B cell (primary cell): ENCODE data around the gene ATIC. TPM values are rescaled to one million over a fixed set of nuclear protein-coding genes. Genes with fewer than 3 reads are reported as not detected.

Experiments
- ATAC-seq: fragments of 200-7000 bp; cut with Tn5 transposase; one replicate; pipeline ENCODE4 v1.10.0; 2021; ENCODE audit warnings: low read depth, mild to moderate bottlenecking, moderate number of reproducible peaks, moderate library complexity
- CTCF ChIA-PET: fragments of 350-600 bp; sonication (Branson Sonifier 250); formaldehyde crosslinking; loops from one replicate; lab custom pipeline; 2021; ENCODE audit warnings: antibody characterized with exemption, inconsistent platforms; lab: Charles Lee
- POLR2A ChIA-PET: fragments of 350-600 bp; sonication (Branson Sonifier 250); formaldehyde crosslinking; loops from one replicate; lab custom pipeline; 2021; ENCODE audit warnings: antibody characterized with exemption; lab: Charles Lee
- DNase-seq: peaks from one replicate; pipeline ENCODE4 v3.0.0; 2013
- H2AFZ ChIP-seq: 2 replicates; pipeline ENCODE4 v1.6.1; 2012; ENCODE audit warnings: mild to moderate bottlenecking, low read depth, low read length; ENCODE audit not compliant: insufficient read depth, poor library complexity, severe bottlenecking
- H3K27ac ChIP-seq, 2 donors: 1 replicate in 1 of 2; 2 replicates in 1 of 2; pipeline ENCODE4 v1.5.1; 2012 to 2013; ENCODE audit warnings: low read length in 2 of 2, mild to moderate bottlenecking in 2 of 2, moderate library complexity in 1 of 2
- H3K27me3 ChIP-seq, 4 experiments: fragments of 200-600 bp in 1 of 4; sonication (generic) in 1 of 4; replicated peaks in 1 of 4; 1 replicate in 2 of 4; 2 replicates in 2 of 4; pipeline versions ENCODE4 v1.6.1 to v1.7.0; 2013 to 2016; ENCODE audit warnings: low read length in 3 of 4, mild to moderate bottlenecking in 2 of 4, mixed read lengths in 1 of 4, moderate library complexity in 1 of 4; ENCODE audit not compliant: insufficient read depth in 4 of 4, control insufficient read depth in 3 of 4; ENCODE audit errors: control extremely low read depth in 1 of 4
- H3K36me3 ChIP-seq, 2 experiments: replicated peaks in 1 of 2; 1 replicate in 1 of 2; 2 replicates in 1 of 2; pipeline versions ENCODE4 v1.6.1 to v1.7.1; 2013; ENCODE audit warnings: low read length in 1 of 2; ENCODE audit not compliant: insufficient read depth in 2 of 2, control insufficient read depth in 1 of 2; ENCODE audit errors: control extremely low read depth in 1 of 2, extremely low read depth in 1 of 2
- H3K4me1 ChIP-seq, 2 donors: fragments of 200-600 bp in 1 of 2; sonication (generic) in 1 of 2; 1 replicate in 1 of 2; 2 replicates in 1 of 2; pipeline versions ENCODE4 v1.5.1 to v1.6.1; 2013 to 2017; ENCODE audit warnings: low read length in 2 of 2; ENCODE audit not compliant: control insufficient read depth in 2 of 2, insufficient read depth in 2 of 2
- H3K4me2 ChIP-seq: replicated peaks from 2 replicates; pipeline ENCODE3; 2012; ENCODE audit warnings: mild to moderate bottlenecking, low read depth, low read length; ENCODE audit not compliant: poor library complexity, severe bottlenecking
- H3K4me3 ChIP-seq, 5 experiments: fragments of 200-600 bp in 1 of 5; sonication (generic) in 1 of 5; 1 replicate in 3 of 5; 2 replicates in 2 of 5; pipeline versions ENCODE4 v1.5.1 to v1.7.0; 2011 to 2016; ENCODE audit warnings: low read length in 4 of 5, mild to moderate bottlenecking in 4 of 5, low read depth in 2 of 5, control low read depth in 1 of 5, moderate library complexity in 1 of 5; ENCODE audit not compliant: insufficient read depth in 1 of 5; ENCODE audit errors: control extremely low read depth in 1 of 5, extremely low read depth in 1 of 5
- H3K79me2 ChIP-seq: fragments of 200-600 bp; sonication (generic); one replicate; pipeline ENCODE4 v1.6.0; 2016; ENCODE audit warnings: low read length; ENCODE audit not compliant: control insufficient read depth, insufficient read depth
- H3K9ac ChIP-seq: fragments of 200-600 bp; sonication (generic); 2 replicates; pipeline ENCODE4 v1.6.1; 2017; ENCODE audit warnings: mild to moderate bottlenecking, low read length, moderate library complexity
- H3K9me3 ChIP-seq, 3 donors: one replicate each; pipeline versions ENCODE4 v1.6.1 to v1.7.1; 2013; ENCODE audit warnings: low read length in 2 of 3; ENCODE audit not compliant: control insufficient read depth in 2 of 3, insufficient read depth in 1 of 3; ENCODE audit errors: control extremely low read depth in 1 of 3
- H4K20me1 ChIP-seq: 2 replicates; pipeline ENCODE4 v1.6.0; 2012; ENCODE audit warnings: mild to moderate bottlenecking, low read length; ENCODE audit not compliant: insufficient read depth, control insufficient read depth, poor library complexity, severe bottlenecking
- H3K27ac Mint-ChIP-seq: one replicate; pipeline ENCODE4 v1.8.0; 2021; ENCODE audit warnings: mixed read lengths
- H3K27me3 Mint-ChIP-seq: one replicate; pipeline ENCODE4 v1.8.0; 2021; ENCODE audit warnings: mixed read lengths
- H3K4me1 Mint-ChIP-seq: one replicate; pipeline ENCODE4 v1.8.0; 2021; ENCODE audit warnings: mixed read lengths
- H3K4me3 Mint-ChIP-seq: one replicate; pipeline ENCODE4 v1.8.0; 2021; ENCODE audit warnings: mixed read lengths
- H3K9me3 Mint-ChIP-seq: one replicate; pipeline ENCODE4 v1.8.0; 2022; ENCODE audit warnings: mixed read lengths; ENCODE audit not compliant: insufficient read depth
- CTCF ChIP-seq: fragments of 200-600 bp; IDR thresholded peaks from one replicate; pipeline ENCODE4 v1.8.0; 2022; ENCODE audit warnings: antibody characterized with exemption, mild to moderate bottlenecking
- EZH2 ChIP-seq: IDR thresholded peaks from 2 replicates; pipeline ENCODE4 v1.6.1; 2012; ENCODE audit warnings: borderline replicate concordance, low read depth, mild to moderate bottlenecking, moderate library complexity, low read length; ENCODE audit not compliant: insufficient read depth, poor library complexity, severe bottlenecking
- WGBS: methylation state at CpG from one replicate; pipeline ENCODE4 v1.1.5; 2013; ENCODE audit warnings: missing lambda C conversion rate; ENCODE audit not compliant: insufficient coverage; 5-methylcytosine and 5-hydroxymethylcytosine counted together
- intact Hi-C: fragments of 100-400 bp; cut with micrococcal nuclease; formaldehyde crosslinking; loops from one replicate; pipeline ENCODE4 v1.10.0; 2022
- polyA plus RNA-seq: library from polyadenylated mRNA; depleted of rRNA; stranded (reverse); fragments of >200 nt; gene quantifications from 2 replicates; pipeline ENCODE4 v1.2.3, GENCODE V29; 2012
- total RNA-seq, 2 donors: library from RNA; stranded (reverse); fragments of 120-200 nt in 1 of 2; gene quantifications; 1 replicate in 1 of 2; 2 replicates in 1 of 2; pipeline versions ENCODE4 v1.2.3 to v1.2.4, GENCODE V29; 2013 to 2022

The ATIC gene
- total and polyA plus RNA-seq, 2 donors (not counting 1 experiment from before 2014, with no cell fraction given): 55.4 to 80.4 TPM

GRCh38 chr2:215320679-215321078 lies 8.8 kb downstream of the ATIC start:
- TF ChIP-seq EZH2: no peak
- TF ChIP-seq CTCF: no peak
- H3K4me3 Mint-ChIP-seq: no peak overlapping the region
- peaks cover 15% of the 10 kb centered on the region for H4K20me1 ChIP-seq
- ChIA-PET POLR2A (no interaction called here), CTCF (no interaction called here)
- no peak overlapping the region for H3K9ac ChIP-seq
- H3K4me1 ChIP-seq: no peaks in the 10 kb centered on the region
- ATAC-seq (no peak), DNase-seq (no peak)
- H3K27ac Mint-ChIP-seq: no peak overlapping the region
- no CpG with 5 or more reads among the region's 7 CpGs for WGBS
- intact Hi-C loops: no loop called here
- no peak overlapping the region for H3K27ac ChIP-seq
- H3K36me3 ChIP-seq: peaks cover 0 to 45% of the 10 kb centered on the region in 2 experiments
- no peaks in the 10 kb centered on the region for H3K9me3 ChIP-seq
- peaks cover 9% of the 10 kb centered on the region for H3K4me1 Mint-ChIP-seq
- H3K79me2 ChIP-seq: peaks cover 41% of the 10 kb centered on the region
- H2AFZ ChIP-seq: no peak overlapping the region
- H3K9me3 Mint-ChIP-seq: no peaks in the 10 kb centered on the region
- no peak overlapping the region for H3K4me3 ChIP-seq
- no peaks in the 10 kb centered on the region for H3K27me3 Mint-ChIP-seq
- H3K27me3 ChIP-seq: no peaks in the 10 kb centered on the region
- no peak overlapping the region for H3K4me2 ChIP-seq

GRCh38 chr2:215324811-215325210 lies 13.0 kb downstream of the ATIC start:
- H3K27ac ChIP-seq: no peak overlapping the region
- no peak overlapping the region for H3K4me3 ChIP-seq
- H3K4me2 ChIP-seq: no peak overlapping the region
- no peak overlapping the region for H3K9ac ChIP-seq
- Mint-ChIP-seq H3K27me3 (no peaks in the 10 kb centered on the region), H3K4me3 (no peak overlapping the region), H3K9me3 (no peaks in the 10 kb centered on the region), H3K4me1 (peaks cover 7% of the 10 kb centered on the region), H3K27ac (no peak overlapping the region)
- H3K27me3 ChIP-seq: no peaks in the 10 kb centered on the region
- H3K4me1 ChIP-seq: no peaks in the 10 kb centered on the region
- peaks cover 15% of the 10 kb centered on the region for H4K20me1 ChIP-seq
- ATAC-seq: no peak
- DNase-seq: no peak
- WGBS: 100% methylated on average over 2 of the region's 6 CpGs
- ChIA-PET POLR2A (no interaction called here), CTCF (no interaction called here)
- intact Hi-C loops: no loop called here
- TF ChIP-seq CTCF (no peak), EZH2 (no peak)
- H2AFZ ChIP-seq: no peak overlapping the region
- H3K9me3 ChIP-seq: no peaks in the 10 kb centered on the region
- H3K36me3 ChIP-seq: peaks cover 1 to 57% of the 10 kb centered on the region in 2 experiments
- peaks cover 56% of the 10 kb centered on the region for H3K79me2 ChIP-seq
